Measurements from ENCODE around the gene CMTM2.
"Not testable (repeated sequence)": the region's sequence is repeated elsewhere in the genome, so short reads cannot be mapped to it uniquely, and the experiment has no call there.

The CMTM2 gene

DNA sequence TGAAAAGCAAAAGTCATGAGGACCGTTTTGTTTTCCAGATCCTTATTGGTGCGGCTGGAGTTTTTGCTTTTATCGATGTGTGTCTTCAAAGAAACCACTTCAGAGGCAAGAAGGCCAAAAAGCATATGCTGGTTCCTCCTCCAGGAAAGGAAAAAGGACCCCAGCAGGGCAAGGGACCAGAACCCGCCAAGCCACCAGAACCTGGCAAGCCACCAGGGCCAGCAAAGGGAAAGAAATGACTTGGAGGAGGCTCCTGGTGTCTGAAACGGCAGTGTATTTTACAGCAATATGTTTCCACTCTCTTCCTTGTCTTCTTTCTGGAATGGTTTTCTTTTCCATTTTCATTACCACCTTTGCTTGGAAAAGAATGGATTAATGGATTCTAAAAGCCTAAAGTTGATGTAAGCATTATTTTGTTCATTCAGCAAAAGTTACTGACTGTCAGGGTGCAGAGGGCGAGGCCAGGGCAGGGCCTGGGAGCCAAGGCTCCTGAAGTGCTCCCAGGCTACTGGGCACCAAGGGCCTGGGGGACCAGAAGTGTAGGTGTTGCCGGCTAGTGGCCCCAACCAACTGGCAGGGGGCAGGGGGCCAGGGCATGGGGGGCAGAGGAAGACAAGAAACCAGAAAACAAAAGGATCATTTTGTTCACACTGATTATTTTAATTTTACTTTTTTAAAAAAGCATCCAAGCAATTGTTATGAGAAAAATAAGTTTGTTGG lies 8.8 kb downstream of the CMTM2 start:
- Histone ChIP-seq H3K4me1 (ENCODE audit: control insufficient read depth, insufficient read depth, low read length) (no peaks in the 10 kb centered on the region), H3K27me3 (ENCODE audit: control insufficient read depth, insufficient read depth, low read length) (no peaks in the 10 kb centered on the region), H3K4me3 (ENCODE audit: low read depth, low read length) (no peak overlapping the region), H3K27ac (ENCODE audit: low read depth, low read length) (no peak overlapping the region), H3K9me3 (ENCODE audit: control insufficient read depth, insufficient read depth, low read depth, low read length) (no peaks in the 10 kb centered on the region), H3K36me3 (ENCODE audit: control insufficient read depth, insufficient read depth, low read length) (no peaks in the 10 kb centered on the region), H3K9ac (ENCODE audit: low read length) (no peak overlapping the region)

DNA sequence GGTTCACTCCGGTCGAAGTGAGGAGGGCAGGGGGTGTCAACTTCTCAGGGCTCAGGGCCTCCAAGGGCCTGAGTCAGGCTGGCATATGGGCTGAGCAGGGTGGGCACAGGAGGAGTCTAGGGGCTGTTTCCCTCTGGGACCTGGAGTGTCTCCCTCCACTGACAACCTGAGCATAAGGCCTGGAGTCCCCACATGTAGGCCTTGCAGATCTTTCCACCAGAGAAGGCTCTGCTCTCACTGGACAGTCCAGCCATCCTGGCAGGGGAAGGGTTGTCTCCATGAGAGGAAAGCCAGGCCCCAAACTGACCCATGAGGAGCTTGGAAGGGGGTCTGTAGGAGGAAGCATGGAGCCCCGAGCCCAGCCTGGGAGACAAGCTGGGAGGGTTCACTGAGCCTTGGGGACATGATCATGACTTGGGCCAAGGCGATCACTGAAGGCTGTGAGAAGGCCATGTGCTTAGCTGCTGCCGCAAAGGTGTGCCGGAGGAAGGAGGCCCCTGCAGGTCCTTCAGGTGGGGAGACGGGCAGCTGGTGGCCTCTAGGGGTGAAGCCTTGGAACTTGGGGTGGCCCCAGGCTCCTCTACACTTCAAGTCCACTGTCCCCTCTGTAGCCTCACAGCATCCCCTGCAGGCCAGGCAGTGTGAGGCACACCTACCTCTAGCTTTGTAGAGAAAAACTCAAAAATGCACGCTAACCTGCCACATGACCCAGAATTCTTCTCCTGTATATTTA lies 9.9 kb downstream of the CMTM2 start:
- no peaks in the 10 kb centered on the region for H3K4me1 ChIP-seq (ENCODE audit: control insufficient read depth, insufficient read depth, low read length)

GRCh38 chr16:66590322-66590721 lies 11.1 kb downstream of the CMTM2 start:
- Histone ChIP-seq H3K27ac (ENCODE audit: low read depth, low read length) (no peak overlapping the region), H3K27me3 (ENCODE audit: control insufficient read depth, insufficient read depth, low read length) (no peaks in the 10 kb centered on the region), H3K4me1 (ENCODE audit: control insufficient read depth, insufficient read depth, low read length) (no peaks in the 10 kb centered on the region), H3K9me3 (ENCODE audit: control insufficient read depth, insufficient read depth, low read depth, low read length) (no peaks in the 10 kb centered on the region), H3K9ac (ENCODE audit: low read length) (no peak overlapping the region), H3K36me3 (ENCODE audit: control insufficient read depth, insufficient read depth, low read length) (no peaks in the 10 kb centered on the region), H3K4me3 (ENCODE audit: low read depth, low read length) (no peak overlapping the region)

More for the DNA sequence above, 9.9 kb downstream of the CMTM2 start:
- Histone ChIP-seq H3K27ac (ENCODE audit: low read depth, low read length) (no peak overlapping the region), H3K27me3 (ENCODE audit: control insufficient read depth, insufficient read depth, low read length) (no peaks in the 10 kb centered on the region), H3K9me3 (ENCODE audit: control insufficient read depth, insufficient read depth, low read depth, low read length) (no peaks in the 10 kb centered on the region), H3K4me3 (ENCODE audit: low read depth, low read length) (no peak overlapping the region), H3K9ac (ENCODE audit: low read length) (no peak overlapping the region), H3K36me3 (ENCODE audit: control insufficient read depth, insufficient read depth, low read length) (no peaks in the 10 kb centered on the region)

DNA sequence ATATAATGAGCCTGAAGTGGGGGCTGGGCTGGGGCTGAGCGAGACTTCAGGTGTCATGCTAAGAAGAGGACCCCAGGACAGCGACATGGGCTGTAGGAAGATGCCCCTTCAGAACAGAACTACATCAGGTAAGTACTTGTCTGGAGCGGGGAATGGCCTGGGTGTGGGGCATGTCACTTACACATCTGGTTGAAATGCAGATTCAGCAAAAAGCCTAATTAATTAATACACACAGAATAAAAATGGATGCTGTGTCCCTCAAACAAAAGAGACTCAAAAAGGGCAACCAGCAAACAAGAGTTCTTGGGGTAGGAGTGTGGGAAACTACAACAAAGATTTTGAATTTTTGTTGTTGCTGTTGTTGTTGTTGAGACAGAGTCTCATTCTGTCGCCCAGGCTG lies 11.8 kb downstream of the CMTM2 start:
- no peaks in the 10 kb centered on the region for H3K4me1 ChIP-seq (ENCODE audit: control insufficient read depth, insufficient read depth, low read length)
- no peaks in the 10 kb centered on the region for H3K36me3 ChIP-seq (ENCODE audit: control insufficient read depth, insufficient read depth, low read length)
- no peaks in the 10 kb centered on the region for H3K27me3 ChIP-seq (ENCODE audit: control insufficient read depth, insufficient read depth, low read length)
- H3K9me3 ChIP-seq (ENCODE audit: control insufficient read depth, insufficient read depth, low read depth, low read length), result no peaks in the 10 kb centered on the region
- H3K4me3 ChIP-seq (ENCODE audit: low read depth, low read length), result no peak overlapping the region
- no peak overlapping the region for H3K9ac ChIP-seq (ENCODE audit: low read length)
- no peak overlapping the region for H3K27ac ChIP-seq (ENCODE audit: low read depth, low read length)

- H3K9me3 ChIP-seq (ENCODE audit: control insufficient read depth, insufficient read depth, low read depth, low read length), result no peaks in the 10 kb centered on the region
- no peaks in the 10 kb centered on the region for H3K36me3 ChIP-seq (ENCODE audit: control insufficient read depth, insufficient read depth, low read length)
- H3K9ac ChIP-seq (ENCODE audit: low read length), result no peak overlapping the region
- no peaks in the 10 kb centered on the region for H3K27me3 ChIP-seq (ENCODE audit: control insufficient read depth, insufficient read depth, low read length)
- no peak overlapping the region for H3K27ac ChIP-seq (ENCODE audit: low read depth, low read length)
- H3K4me3 ChIP-seq (ENCODE audit: low read depth, low read length), result no peak overlapping the region
- no peaks in the 10 kb centered on the region for H3K4me1 ChIP-seq (ENCODE audit: control insufficient read depth, insufficient read depth, low read length)
Measured at GRCh38 chr16:66592241-66592640, 13.0 kb downstream of the CMTM2 start.

- no peaks in the 10 kb centered on the region for H3K4me1 ChIP-seq (ENCODE audit: control insufficient read depth, insufficient read depth, low read length)
- no peak overlapping the region for H3K27ac ChIP-seq (ENCODE audit: low read depth, low read length)
- H3K4me3 ChIP-seq (ENCODE audit: low read depth, low read length), result no peak overlapping the region
- no peaks in the 10 kb centered on the region for H3K27me3 ChIP-seq (ENCODE audit: control insufficient read depth, insufficient read depth, low read length)
- no peak overlapping the region for H3K9ac ChIP-seq (ENCODE audit: low read length)
- no peaks in the 10 kb centered on the region for H3K36me3 ChIP-seq (ENCODE audit: control insufficient read depth, insufficient read depth, low read length)
- H3K9me3 ChIP-seq (ENCODE audit: control insufficient read depth, insufficient read depth, low read depth, low read length), result no peaks in the 10 kb centered on the region
Measured at GRCh38 chr16:66592814-66593213, 13.6 kb downstream of the CMTM2 start.

GRCh38 chr16:66594739-66595138 lies 15.5 kb downstream of the CMTM2 start:
- no peaks in the 10 kb centered on the region for H3K4me1 ChIP-seq (ENCODE audit: control insufficient read depth, insufficient read depth, low read length)
- H3K27me3 ChIP-seq (ENCODE audit: control insufficient read depth, insufficient read depth, low read length), result no peaks in the 10 kb centered on the region
- H3K9ac ChIP-seq (ENCODE audit: low read length), result no peak overlapping the region
- H3K4me3 ChIP-seq (ENCODE audit: low read depth, low read length), result no peak overlapping the region
- no peaks in the 10 kb centered on the region for H3K36me3 ChIP-seq (ENCODE audit: control insufficient read depth, insufficient read depth, low read length)
- no peak overlapping the region for H3K27ac ChIP-seq (ENCODE audit: low read depth, low read length)
- no peaks in the 10 kb centered on the region for H3K9me3 ChIP-seq (ENCODE audit: control insufficient read depth, insufficient read depth, low read depth, low read length)

DNA sequence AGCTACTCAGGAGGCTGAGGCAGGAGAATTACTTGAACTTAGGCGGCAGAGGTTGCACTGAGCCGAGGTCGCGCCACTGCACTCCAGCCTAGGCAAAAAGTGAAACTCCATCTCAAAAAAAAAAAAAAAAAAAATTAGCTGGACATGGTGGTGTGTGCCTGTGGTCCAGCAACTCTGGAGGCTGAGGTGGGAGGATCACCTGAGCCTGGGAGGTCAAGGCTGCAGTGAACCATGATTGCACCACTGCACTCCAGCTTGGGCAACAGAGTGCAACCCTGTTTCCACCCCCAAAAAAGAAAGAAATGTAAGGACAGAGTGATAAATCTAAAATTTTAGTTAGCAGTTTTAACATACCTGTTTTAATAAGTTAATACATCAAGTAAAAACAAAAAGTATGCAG lies 17.3 kb downstream of the CMTM2 start:
- H3K36me3 ChIP-seq (ENCODE audit: control insufficient read depth, insufficient read depth, low read length); H3K9me3 ChIP-seq (ENCODE audit: control insufficient read depth, insufficient read depth, low read depth, low read length); H3K9ac ChIP-seq (ENCODE audit: low read length); H3K4me3 ChIP-seq (ENCODE audit: low read depth, low read length); H3K27me3 ChIP-seq (ENCODE audit: control insufficient read depth, insufficient read depth, low read length); H3K4me1 ChIP-seq (ENCODE audit: control insufficient read depth, insufficient read depth, low read length); H3K27ac ChIP-seq (ENCODE audit: low read depth, low read length): not testable (repeated sequence)

DNA sequence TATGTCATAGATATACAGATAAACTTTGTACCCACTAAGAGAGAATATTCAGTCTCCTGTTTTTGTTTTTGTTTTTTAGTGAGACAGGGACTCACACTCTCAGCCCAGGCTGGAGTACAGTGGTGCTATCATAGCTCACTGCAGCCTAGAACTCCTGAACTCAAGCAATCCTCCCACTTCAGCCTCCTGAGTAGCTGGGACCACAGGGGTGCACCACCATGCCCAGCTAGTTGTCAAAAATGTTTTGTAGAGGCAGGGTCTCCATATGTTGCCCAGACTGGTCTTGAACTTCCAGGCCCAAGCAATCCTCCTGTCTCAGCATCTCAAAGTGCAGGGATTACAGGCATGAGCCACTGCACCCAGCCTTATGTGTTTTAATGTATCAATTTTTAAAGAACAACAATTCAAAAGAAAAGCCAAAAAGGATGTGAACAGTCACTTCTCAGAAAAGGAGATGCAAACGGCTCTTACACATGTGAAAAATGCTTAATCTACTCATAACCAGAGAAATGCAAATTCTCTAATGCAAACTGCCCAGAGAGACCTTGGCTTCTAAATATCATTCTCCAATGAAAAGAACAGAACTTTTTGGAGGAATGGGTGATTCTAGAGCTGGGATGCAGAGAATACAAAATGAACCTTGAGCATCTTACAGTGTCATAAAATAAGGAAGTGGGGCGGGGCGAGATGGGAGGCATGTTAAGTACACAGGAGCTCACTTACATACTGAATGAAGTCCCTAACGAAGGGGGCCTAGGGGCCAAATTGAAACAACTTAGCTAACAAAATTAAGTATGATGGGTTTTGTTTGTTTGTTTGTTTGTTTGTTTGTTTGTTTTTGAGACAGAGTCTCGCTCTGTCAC lies 18.0 kb downstream of the CMTM2 start:
- no peaks in the 10 kb centered on the region for H3K4me1 ChIP-seq (ENCODE audit: control insufficient read depth, insufficient read depth, low read length)
- no peak overlapping the region for H3K4me3 ChIP-seq (ENCODE audit: low read depth, low read length)
- H3K27me3 ChIP-seq (ENCODE audit: control insufficient read depth, insufficient read depth, low read length), result no peaks in the 10 kb centered on the region; the same call in 1 of the 2 replicates
- H3K27ac ChIP-seq (ENCODE audit: low read depth, low read length), result no peak overlapping the region
- H3K9ac ChIP-seq (ENCODE audit: low read length), result no peak overlapping the region
- H3K9me3 ChIP-seq (ENCODE audit: control insufficient read depth, insufficient read depth, low read depth, low read length), result no peaks in the 10 kb centered on the region
- H3K36me3 ChIP-seq (ENCODE audit: control insufficient read depth, insufficient read depth, low read length), result no peaks in the 10 kb centered on the region

- H3K36me3 ChIP-seq (ENCODE audit: control insufficient read depth, insufficient read depth, low read length), result no peaks in the 10 kb centered on the region
- no peaks in the 10 kb centered on the region for H3K9me3 ChIP-seq (ENCODE audit: control insufficient read depth, insufficient read depth, low read depth, low read length)
- no peak overlapping the region for H3K9ac ChIP-seq (ENCODE audit: low read length)
- H3K27ac ChIP-seq (ENCODE audit: low read depth, low read length), result no peak overlapping the region
- H3K27me3 ChIP-seq (ENCODE audit: control insufficient read depth, insufficient read depth, low read length), result peaks cover 3% of the 10 kb centered on the region; the same call in 1 of the 2 replicates
- H3K4me3 ChIP-seq (ENCODE audit: low read depth, low read length), result no peak overlapping the region
- no peaks in the 10 kb centered on the region for H3K4me1 ChIP-seq (ENCODE audit: control insufficient read depth, insufficient read depth, low read length)
Measured at GRCh38 chr16:66598111-66598510, 18.8 kb downstream of the CMTM2 start.

- H3K27ac ChIP-seq (ENCODE audit: low read depth, low read length), result no peak overlapping the region
- no peak overlapping the region for H3K9ac ChIP-seq (ENCODE audit: low read length)
- H3K4me3 ChIP-seq (ENCODE audit: low read depth, low read length), result no peak overlapping the region
- H3K9me3 ChIP-seq (ENCODE audit: control insufficient read depth, insufficient read depth, low read depth, low read length), result no peaks in the 10 kb centered on the region
- H3K36me3 ChIP-seq (ENCODE audit: control insufficient read depth, insufficient read depth, low read length), result no peaks in the 10 kb centered on the region
- peaks cover 3% of the 10 kb centered on the region; the same call in 1 of the 2 replicates for H3K27me3 ChIP-seq (ENCODE audit: control insufficient read depth, insufficient read depth, low read length)
- no peaks in the 10 kb centered on the region for H3K4me1 ChIP-seq (ENCODE audit: control insufficient read depth, insufficient read depth, low read length)
Measured at GRCh38 chr16:66599726-66600125, 20.5 kb downstream of the CMTM2 start.
